Endothelial cell of umbilical vein (primary cell): Measurements from ENCODE around the gene MAGIX. TPM values are rescaled to one million over a fixed set of nuclear protein-coding genes. Genes with fewer than 3 reads are reported as not detected.

Experiments
- BruUV-seq: library from RNA; stranded (reverse); fragments of 400-500 nt; replicated peaks from 2 replicates; lab custom pipeline; 2021; lab: Mats Ljungman, UMichigan
- CTCF ChIA-PET: fragments of 300-600, 350-600 bp; sonication (Branson Sonifier 250); formaldehyde crosslinking; loops from one replicate; lab custom pipeline; 2021; ENCODE audit warnings: antibody characterized with exemption, inconsistent platforms; lab: Charles Lee
- POLR2A ChIA-PET: fragments of 300-600, 350-600 bp; sonication (Branson Sonifier 250); formaldehyde crosslinking; loops from one replicate; lab custom pipeline; 2021; ENCODE audit warnings: antibody characterized with exemption, inconsistent platforms; lab: Charles Lee
- DNase-seq: peaks from one replicate; pipeline ENCODE4 v3.0.0-alpha.2; 2011; ENCODE audit warnings: low read depth, low spot score
- FAIRE-seq: peaks from 2 replicates; lab custom pipeline; 2011; peaks lifted over from hg19 to GRCh38; lab: Jason Lieb, UNC
- H2AFZ ChIP-seq: 2 replicates; pipeline ENCODE4 v1.6.0; 2012; ENCODE audit warnings: low read depth, low read length, control low read depth, inconsistent platforms
- H3K27ac ChIP-seq: 2 replicates; pipeline ENCODE4 v1.5.1; 2011; ENCODE audit warnings: low read depth, mild to moderate bottlenecking, control low read depth, low read length, moderate library complexity; ENCODE audit not compliant: insufficient read depth
- H3K27me3 ChIP-seq, 2 experiments: 2 replicates each; pipeline versions ENCODE4 v1.6.0 to v1.6.1; 2011; ENCODE audit warnings: low read length in 2 of 2, mixed read lengths in 1 of 2; ENCODE audit not compliant: control insufficient read depth in 2 of 2, insufficient read depth in 2 of 2
- H3K36me3 ChIP-seq, 2 experiments: 2 replicates in 1 of 2; 3 replicates in 1 of 2; pipeline ENCODE4 v1.5.1; 2011; ENCODE audit warnings: low read length in 2 of 2, mild to moderate bottlenecking in 1 of 2, moderate library complexity in 1 of 2; ENCODE audit not compliant: control insufficient read depth in 2 of 2, insufficient read depth in 2 of 2; ENCODE audit errors: extremely low read depth in 1 of 2
- H3K4me1 ChIP-seq: 3 replicates; pipeline ENCODE4 v1.5.1; 2011; ENCODE audit warnings: mild to moderate bottlenecking, low read length; ENCODE audit not compliant: control insufficient read depth, insufficient read depth; ENCODE audit errors: extremely low read depth
- H3K4me2 ChIP-seq: 2 replicates; pipeline ENCODE4 v1.6.1; 2011; ENCODE audit warnings: low read length, control low read depth, mixed read lengths; ENCODE audit not compliant: insufficient read depth
- H3K4me3 ChIP-seq, 3 experiments: fragments of 200-600 bp in 1 of 3; sonication (generic), shearing (Covaris generic) in 1 of 3; replicated peaks in 1 of 3; 2 replicates each; pipeline ENCODE4 v1.5.1; 2011 to 2016; ENCODE audit warnings: control low read depth in 3 of 3, low read length in 3 of 3, mild to moderate bottlenecking in 2 of 3, inconsistent platforms in 1 of 3, low read depth in 1 of 3, moderate library complexity in 1 of 3; ENCODE audit not compliant: insufficient read depth in 1 of 3
- H3K79me2 ChIP-seq: 2 replicates; pipeline ENCODE4 v1.6.0; 2012; ENCODE audit warnings: low read length, inconsistent platforms; ENCODE audit not compliant: control insufficient read depth, insufficient read depth
- H3K9ac ChIP-seq: replicated peaks from 2 replicates; pipeline ENCODE3; 2011; ENCODE audit warnings: low read length, control low read depth; ENCODE audit not compliant: insufficient read depth; ENCODE audit errors: extremely low read depth
- H3K9me1 ChIP-seq: replicated peaks from 3 replicates; pipeline ENCODE4 v1.6.0; 2011; ENCODE audit warnings: mild to moderate bottlenecking, low read length; ENCODE audit not compliant: control insufficient read depth, insufficient read depth; ENCODE audit errors: extremely low read depth
- H3K9me3 ChIP-seq: replicated peaks from 2 replicates; pipeline ENCODE4 v1.5.1; 2012; ENCODE audit warnings: low read length, inconsistent platforms; ENCODE audit not compliant: control insufficient read depth, insufficient read depth
- H4K20me1 ChIP-seq: replicated peaks from 2 replicates; pipeline ENCODE3; 2011; ENCODE audit warnings: mild to moderate bottlenecking, low read length; ENCODE audit not compliant: control insufficient read depth, insufficient read depth; ENCODE audit errors: extremely low read depth
- CTCF ChIP-seq, 2 donors: IDR thresholded peaks; 1 replicate in 1 of 2; 2 replicates in 1 of 2; pipeline ENCODE4 v1.5.1; 2011; ENCODE audit warnings: low read length in 2 of 2, mild to moderate bottlenecking in 2 of 2, moderate library complexity in 2 of 2, control low read depth in 1 of 2, inconsistent platforms in 1 of 2, low read depth in 1 of 2; ENCODE audit not compliant: insufficient read depth in 1 of 2; ENCODE audit errors: extremely low read depth in 1 of 2
- EZH2 ChIP-seq: IDR thresholded peaks from 2 replicates; pipeline ENCODE4 v1.6.1; 2012; ENCODE audit warnings: borderline replicate concordance, low read depth, mild to moderate bottlenecking, moderate library complexity, low read length, inconsistent platforms; ENCODE audit not compliant: severe bottlenecking
- FOS ChIP-seq: IDR thresholded peaks from 2 replicates; pipeline ENCODE4 v1.6.1; 2011; ENCODE audit warnings: mild to moderate bottlenecking, low read length, moderate library complexity, borderline replicate concordance; ENCODE audit not compliant: insufficient read depth
- GATA2 ChIP-seq: IDR thresholded peaks from 2 replicates; pipeline ENCODE4 v1.7.0; 2011; ENCODE audit warnings: low read depth, mild to moderate bottlenecking, moderate library complexity, mixed read lengths, low read length; ENCODE audit not compliant: insufficient read length, insufficient read depth
- JUN ChIP-seq: IDR thresholded peaks from 2 replicates; pipeline ENCODE4 v1.6.1; 2011; ENCODE audit warnings: borderline replicate concordance, low read depth; ENCODE audit not compliant: insufficient read length, insufficient read depth
- MAX ChIP-seq: IDR thresholded peaks from 2 replicates; pipeline ENCODE4 v1.6.1; 2011; ENCODE audit not compliant: insufficient read depth, insufficient read length
- MYC ChIP-seq: IDR thresholded peaks from one replicate; pipeline ENCODE4 v1.6.1; 2011; ENCODE audit warnings: mild to moderate bottlenecking, low read depth, low read length
- POLR2A ChIP-seq: IDR thresholded peaks from 2 replicates; pipeline ENCODE4 v1.6.1; 2012; ENCODE audit warnings: low read depth, mild to moderate bottlenecking, control low read depth, low read length
- POLR2AphosphoS5 ChIP-seq: IDR thresholded peaks from 2 replicates; pipeline ENCODE4 v1.6.1; 2012; ENCODE audit warnings: low read depth, mild to moderate bottlenecking, control low read depth, low read length, moderate library complexity; ENCODE audit not compliant: insufficient read depth
- dilution Hi-C: fragments of 300-500 bp; cut with MboI; formaldehyde crosslinking; loops from one replicate; pipeline ENCODE4 v1.15.0; 2019; ENCODE audit warnings: low sequenced_read_pairs; ENCODE audit not compliant: extremely low pct_ligation_motif_present
- intact Hi-C: fragments of 100-400 bp; cut with micrococcal nuclease; formaldehyde crosslinking; loops from one replicate; pipeline ENCODE4 v1.10.0; 2022
- polyA plus RNA-seq, 4 experiments: library from polyadenylated mRNA; depleted of rRNA in 3 of 4; stranded (reverse) in 3 of 4; unstranded in 1 of 4; fragments of >200 nt; gene quantifications; 2 replicates each; pipeline versions ENCODE4 v1.2.1 to v1.2.3, GENCODE V29; 2011 to 2012; ENCODE audit warnings: missing spikeins in 1 of 4
- total RNA-seq: library from RNA; stranded (reverse); gene quantifications from 2 replicates; pipeline ENCODE4 v1.2.3, GENCODE V29; 2021

The MAGIX gene
- total and polyA plus RNA-seq, 2 donors (not counting 3 experiments of a cell fraction or from before 2014, with no cell fraction given): 0.77 to 0.88 TPM

- Histone ChIP-seq H3K9ac (peak overlapping the region; percentile 70), H3K9me3 (no peaks in the 10 kb centered on the region), H3K4me2 (peak overlapping the region; percentile 89), H2AFZ (peak overlapping the region; percentile 73), H3K27me3 (no peaks in the 10 kb centered on the region), H3K9me1 (no peaks in the 10 kb centered on the region), H4K20me1 (no peaks in the 10 kb centered on the region), H3K4me1 (no peaks in the 10 kb centered on the region), H3K27ac (no peak overlapping the region), H3K79me2 (no peaks in the 10 kb centered on the region), H3K4me3 (peak overlapping the region; percentile 55 to 84 (median 83)), H3K36me3 (no peaks in the 10 kb centered on the region)
- dilution Hi-C loops: no loop called here
- FAIRE-seq (no peak), DNase-seq (no peak)
- TSS peak; percentile 78 for BruUV-seq
- intact Hi-C loops: loop anchor here (1.0 kb wide), 4 partner anchors 9 to 563 kb away; partner anchors contain the start of genes PPP1R3F and SYP
- CTCF ChIA-PET: interaction anchor here (1.0 kb wide), 2 partner anchors 36 to 49 kb away, joined by 7 to 10 read pairs; no protein-coding TSS in a partner anchor
- POLR2A ChIA-PET: interaction anchor here (1.0 to 1.3 kb wide), 2 partner anchors 25 to 77 kb away, joined by 6 to 7 read pairs; no protein-coding TSS in a partner anchor
- TF ChIP-seq CTCF (IDR thresholded peaks at IDR 0.05; ENCODE audit: extremely low read depth in 1 of 2, insufficient read depth in 1 of 2, low read depth in 1 of 2, low read length in 2 of 2) (no peak), MAX (no peak), FOS (no peak), POLR2A (no peak), MYC (no peak), EZH2 (no peak), GATA2 (no peak), POLR2AphosphoS5 (no peak), JUN (no peak)
Measured at GRCh38 chrX:49191574-49192011, 29.0 kb downstream of the MAGIX start.
